Activated CD4-positive, CD25-positive, alpha-beta regulatory T cell treated with anti-CD3 and anti-CD28 coated beads, Interleukin-2, amount 50 U/mL, for 24 hours (primary cell): ENCODE measurements around the gene PPP1R3G.
"Not testable (repeated sequence)": the region's sequence is repeated elsewhere in the genome, so short reads cannot be mapped to it uniquely, and the experiment has no call there.

ENCODE experiments used
- ATAC-seq, 2 donors: fragments of 150-1000 bp; cut with Tn5 transposase; one replicate each; pipeline ENCODE4 v1.10.0; 2021; ENCODE audit warnings: mild to moderate bottlenecking in 1 of 2, moderate library complexity in 1 of 2

Gene PPP1R3G

GRCh38 chr6:5095236-5095635, 10.1 kb downstream of the PPP1R3G start:
- no peak for ATAC-seq

- ATAC-seq = no peak
Observed at GRCh38 chr6:5096482-5096881, 11.3 kb downstream of the PPP1R3G start.

- no peak for ATAC-seq
Observed at GRCh38 chr6:5098501-5099270, 13.5 kb downstream of the PPP1R3G start.

GRCh38 chr6:5099537-5099936, 14.4 kb downstream of the PPP1R3G start:
- ATAC-seq = no peak

DNA sequence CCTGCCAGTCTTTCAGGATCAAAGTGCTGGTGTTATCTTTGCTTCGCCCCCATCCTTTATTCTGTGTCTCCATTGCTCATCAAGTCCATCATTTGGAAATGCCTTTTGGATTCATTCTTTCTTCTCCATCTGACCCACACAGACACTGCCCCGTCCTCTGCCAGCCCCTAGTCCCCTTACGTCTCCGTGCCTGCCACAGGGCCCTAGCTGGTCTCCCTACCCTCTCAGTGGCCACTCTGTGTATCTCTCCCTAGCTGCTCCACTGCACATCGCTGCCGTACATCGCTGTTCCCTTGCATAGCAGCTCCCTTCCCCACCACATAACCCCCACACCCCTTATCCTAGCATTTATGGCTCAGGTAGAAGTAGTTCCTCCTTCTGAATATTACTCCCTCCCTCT, 15.7 kb downstream of the PPP1R3G start:
- ATAC-seq = no peak

- no peak for ATAC-seq
Observed at GRCh38 chr6:5102267-5102970, 17.3 kb downstream of the PPP1R3G start.

DNA sequence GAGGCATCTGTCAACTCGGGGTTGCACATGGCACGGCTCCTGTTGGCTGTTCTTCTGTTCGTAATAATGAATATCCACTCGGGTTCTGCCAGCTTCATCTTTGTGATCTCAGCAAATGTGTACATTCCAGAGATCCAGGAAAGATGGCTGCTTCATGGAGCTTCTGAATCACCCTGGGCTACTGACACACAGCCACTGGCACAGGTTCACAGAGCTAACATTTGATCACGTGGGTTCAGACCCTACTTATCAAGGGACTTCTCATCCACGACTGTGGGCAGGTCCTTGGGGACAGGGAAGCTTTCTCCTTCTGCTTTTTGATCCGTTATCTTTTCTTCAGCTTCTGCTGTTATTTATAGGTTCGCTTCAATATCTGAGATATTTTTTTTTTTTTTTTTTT, 18.1 kb downstream of the PPP1R3G start:
- ATAC-seq = no peak

GRCh38 chr6:5104667-5105066, 19.5 kb downstream of the PPP1R3G start:
- no peak for ATAC-seq

DNA sequence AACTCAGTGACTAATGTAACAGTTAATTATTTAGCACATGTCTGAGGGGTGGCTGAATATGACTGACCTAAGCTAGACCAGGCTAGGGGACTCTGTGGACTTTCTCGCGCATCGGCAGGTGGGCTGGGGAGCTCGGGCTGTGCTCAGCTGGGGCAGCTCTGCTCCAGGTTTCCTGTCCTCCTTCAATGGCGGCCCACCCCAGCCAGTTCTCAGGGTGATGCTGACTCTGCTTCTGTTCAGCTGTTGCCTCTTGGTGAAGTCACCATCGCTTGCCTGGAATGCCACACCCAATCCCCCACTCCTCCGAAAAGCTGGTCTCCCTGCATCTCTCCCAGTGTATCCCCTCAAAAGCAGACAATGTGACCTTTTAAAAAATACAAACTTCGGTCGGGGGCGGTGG, 20.0 kb downstream of the PPP1R3G start:
- no peak for ATAC-seq

DNA sequence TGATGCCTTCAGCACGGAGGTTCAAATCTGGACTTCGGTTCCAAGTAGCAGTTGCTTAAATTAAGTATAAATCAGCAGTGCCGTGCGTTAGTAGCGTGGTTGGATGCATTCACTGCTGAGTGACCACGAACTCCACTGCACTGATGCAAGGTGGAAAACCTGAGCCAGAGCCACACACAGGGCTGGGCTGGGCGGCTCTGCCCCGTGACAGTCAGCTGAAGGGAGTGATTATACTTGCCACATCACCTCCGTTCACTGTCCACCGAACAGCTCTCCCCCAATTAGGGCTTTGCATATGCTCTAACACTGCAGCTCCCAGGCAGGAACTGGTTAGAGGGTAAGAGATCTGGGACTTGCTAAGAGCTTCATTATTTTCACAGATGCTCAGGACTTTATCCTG, 22.2 kb downstream of the PPP1R3G start:
- ATAC-seq = no peak

DNA sequence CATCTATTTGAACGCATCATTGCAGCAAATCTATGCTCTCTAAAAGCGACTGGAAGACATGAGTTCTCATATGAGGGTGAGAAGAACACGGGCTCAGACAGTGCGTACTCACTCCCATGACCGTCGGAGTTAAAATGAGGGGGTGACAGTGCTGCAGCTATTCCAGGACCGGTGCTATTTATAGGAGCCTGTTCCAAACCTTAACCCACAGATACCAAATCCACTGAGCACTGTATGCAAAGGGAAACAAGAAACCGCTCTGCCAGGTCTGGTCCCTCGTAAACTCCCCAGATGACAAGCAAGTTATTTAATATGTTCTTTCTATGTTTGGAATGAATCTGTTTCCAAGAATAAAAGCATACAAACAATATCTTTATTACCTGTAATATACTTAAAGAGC, 22.9 kb downstream of the PPP1R3G start:
- ATAC-seq = no peak

DNA sequence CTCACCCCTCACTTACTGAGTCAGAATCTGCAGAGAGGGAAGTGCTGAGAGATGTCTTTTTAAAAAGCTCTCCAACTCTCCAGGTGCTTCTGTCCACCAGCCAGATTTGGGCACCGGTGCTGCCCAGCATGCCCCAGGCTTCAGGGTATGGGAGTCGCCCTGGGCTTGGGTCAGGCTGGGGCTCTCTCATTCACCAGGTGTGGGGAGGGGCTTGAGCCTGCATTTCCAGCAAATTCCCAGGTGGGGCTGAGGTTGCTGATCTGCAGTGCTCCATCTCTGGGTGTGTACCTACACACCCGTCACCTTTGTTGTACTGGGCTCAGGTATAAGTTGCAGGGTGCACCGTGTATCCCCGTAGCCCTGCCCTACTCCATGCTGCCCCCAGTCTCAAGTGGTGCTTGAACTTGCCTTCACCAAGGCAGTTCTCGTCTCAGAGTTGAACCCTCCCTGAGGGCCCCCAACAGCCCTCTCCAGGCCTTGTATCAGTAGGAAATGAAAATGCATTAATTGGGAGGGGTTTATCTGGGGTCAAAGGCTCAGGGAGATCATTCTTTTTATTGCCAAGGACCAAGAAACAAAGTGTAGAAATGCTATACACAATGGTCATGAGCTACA, 23.5 kb downstream of the PPP1R3G start:
- ATAC-seq = no peak

GRCh38 chr6:5109436-5109835, 24.3 kb downstream of the PPP1R3G start:
- ATAC-seq = no peak

DNA sequence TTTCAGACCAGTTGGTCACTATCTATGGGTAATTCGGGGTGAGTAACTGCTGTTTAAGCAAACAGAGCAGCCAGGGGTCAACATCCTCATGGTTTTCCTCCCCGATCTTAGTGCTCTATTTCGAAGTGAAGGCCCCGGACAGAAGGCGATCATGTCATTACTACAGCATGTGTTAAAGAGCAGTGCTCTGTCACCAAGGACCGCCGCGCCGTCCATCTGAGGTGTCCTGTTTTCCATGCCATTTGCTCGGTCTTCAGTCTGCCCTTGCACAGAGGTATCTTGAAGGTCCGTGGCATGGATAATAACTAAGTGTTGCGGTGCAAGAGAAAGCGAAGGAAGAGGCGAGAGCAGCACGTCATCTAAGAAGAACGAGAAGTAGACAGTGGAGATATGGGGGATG, 25.1 kb downstream of the PPP1R3G start:
- ATAC-seq = no peak

DNA sequence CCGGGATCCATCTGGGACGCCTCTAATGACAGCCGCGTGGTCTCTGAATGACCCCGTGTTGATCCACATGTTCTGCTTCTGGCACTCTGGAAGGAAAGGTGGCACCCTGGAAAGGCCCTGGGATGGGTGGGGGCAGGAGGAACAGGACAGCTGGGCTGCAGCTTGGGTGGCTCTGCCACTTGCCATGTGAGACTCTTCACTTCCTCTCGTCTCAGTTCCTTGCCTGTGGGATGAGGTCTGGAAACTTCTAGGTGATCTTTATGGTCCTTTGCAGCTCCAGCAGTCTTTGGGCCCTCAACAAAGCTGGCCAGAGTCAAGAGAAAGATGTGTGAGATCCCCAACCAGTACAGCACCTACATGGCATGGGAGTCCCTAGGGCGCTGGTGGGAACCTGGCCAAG, 26.5 kb downstream of the PPP1R3G start:
- no peak for ATAC-seq

- no peak for ATAC-seq
Observed at GRCh38 chr6:5112066-5112799, 27.1 kb downstream of the PPP1R3G start.

GRCh38 chr6:5113096-5113495, 28.0 kb downstream of the PPP1R3G start:
- ATAC-seq = no peak

- ATAC-seq = no peak
Observed at GRCh38 chr6:5115168-5115567, 30.0 kb downstream of the PPP1R3G start.

DNA sequence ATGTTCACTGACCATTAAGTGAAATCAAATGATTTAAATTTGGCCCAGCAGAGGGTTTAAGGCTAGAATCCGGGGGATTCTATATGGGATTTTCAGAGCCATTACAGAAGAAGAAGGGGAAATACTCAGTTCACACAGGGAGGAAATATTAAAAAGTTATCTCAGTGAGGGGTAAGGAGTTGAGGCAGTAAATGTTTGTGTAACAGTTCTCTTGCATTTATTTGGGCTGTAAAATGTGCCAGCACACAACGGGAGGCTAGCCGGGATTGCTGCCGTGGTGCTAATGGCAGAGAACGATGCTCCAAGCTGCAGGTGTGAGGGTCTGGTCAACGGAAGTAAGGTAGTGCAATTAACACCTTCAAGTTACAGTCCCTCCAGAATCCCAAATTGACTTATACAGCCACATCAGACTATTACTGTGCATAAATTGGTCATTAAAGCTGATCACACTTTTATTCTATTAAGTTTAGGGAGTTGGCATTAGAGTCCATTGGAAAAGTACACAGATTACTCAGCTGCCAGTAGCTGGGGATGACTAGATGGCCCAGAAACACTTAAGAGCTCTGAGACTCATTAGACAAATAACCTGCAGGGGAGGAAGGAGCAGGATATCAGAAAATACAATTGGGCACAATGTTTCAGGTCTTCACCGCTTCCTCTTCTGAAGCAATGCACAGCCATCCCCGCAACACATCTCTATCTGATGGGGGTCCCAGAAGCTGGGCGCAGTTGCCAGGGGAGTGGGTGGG, 31.3 kb downstream of the PPP1R3G start:
- ATAC-seq = no peak

- ATAC-seq = no peak
Observed at GRCh38 chr6:5119090-5119951, 34.2 kb downstream of the PPP1R3G start.

- no peak for ATAC-seq
Observed at GRCh38 chr6:5120011-5120410, 34.9 kb downstream of the PPP1R3G start.

GRCh38 chr6:5120543-5120942, 35.4 kb downstream of the PPP1R3G start:
- not testable (repeated sequence) for ATAC-seq
